Mammary epithelial cell (primary cell): Measurements from ENCODE around the gene TIGD4.
"Not testable (repeated sequence)": the region's sequence is repeated elsewhere in the genome, so short reads cannot be mapped to it uniquely, and the experiment has no call there.

Source experiments
- CTCF ChIP-seq, 2 donors: IDR thresholded peaks in 1 of 2; conservative IDR thresholded peaks in 1 of 2; 2 replicates each; pipeline ENCODE4 v1.5.1; 2011 to 2012; ENCODE audit warnings: inconsistent platforms in 2 of 2, low read length in 2 of 2, mild to moderate bottlenecking in 2 of 2, control low read depth in 1 of 2, low read depth in 1 of 2; ENCODE audit not compliant: insufficient read depth in 1 of 2; ENCODE audit errors: extremely low read depth in 1 of 2
- EZH2 ChIP-seq: IDR thresholded peaks from 2 replicates; pipeline ENCODE4 v1.6.1; 2012; ENCODE audit warnings: low read length, inconsistent platforms, borderline replicate concordance

- TF ChIP-seq CTCF (conservative IDR thresholded peaks at IDR 0.05 in 1 of 2, IDR thresholded peaks at IDR 0.05 in 1 of 2; ENCODE audit: extremely low read depth in 1 of 2, insufficient read depth in 1 of 2, low read depth in 1 of 2, low read length in 2 of 2); EZH2: not testable (repeated sequence)
Observed at GRCh38 chr4:152765069-152765737, 14.3 kb downstream of the TIGD4 start.
